Measurements from ENCODE around the gene PCDHA5.
"Not testable (repeated sequence)": the region's sequence is repeated elsewhere in the genome, so short reads cannot be mapped to it uniquely, and the experiment has no call there.

PCDHA5 gene

DNA sequence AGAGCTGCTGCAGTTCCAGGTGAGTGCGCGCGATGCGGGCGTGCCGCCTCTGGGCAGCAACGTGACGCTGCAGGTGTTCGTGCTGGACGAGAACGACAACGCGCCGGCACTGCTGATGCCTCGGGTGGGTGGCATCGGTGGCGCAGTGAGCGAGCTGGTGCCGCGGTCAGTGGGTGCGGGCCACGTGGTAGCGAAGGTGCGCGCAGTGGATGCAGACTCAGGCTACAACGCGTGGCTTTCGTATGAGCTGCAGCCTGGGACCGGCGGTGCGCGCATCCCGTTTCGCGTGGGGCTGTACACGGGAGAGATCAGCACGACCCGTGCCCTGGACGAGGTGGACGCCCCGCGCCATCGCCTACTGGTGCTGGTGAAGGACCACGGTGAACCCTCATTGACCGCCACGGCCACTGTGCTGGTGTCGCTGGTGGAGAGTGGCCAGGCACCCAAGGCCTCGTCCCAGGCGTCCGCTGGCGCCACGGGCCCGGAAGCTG, 18.6 kb upstream of the PCDHA5 start:
- ChIA-PET POLR2A (no interaction called here), CTCF (no interaction called here)
- TF ChIP-seq, protein P1, sequence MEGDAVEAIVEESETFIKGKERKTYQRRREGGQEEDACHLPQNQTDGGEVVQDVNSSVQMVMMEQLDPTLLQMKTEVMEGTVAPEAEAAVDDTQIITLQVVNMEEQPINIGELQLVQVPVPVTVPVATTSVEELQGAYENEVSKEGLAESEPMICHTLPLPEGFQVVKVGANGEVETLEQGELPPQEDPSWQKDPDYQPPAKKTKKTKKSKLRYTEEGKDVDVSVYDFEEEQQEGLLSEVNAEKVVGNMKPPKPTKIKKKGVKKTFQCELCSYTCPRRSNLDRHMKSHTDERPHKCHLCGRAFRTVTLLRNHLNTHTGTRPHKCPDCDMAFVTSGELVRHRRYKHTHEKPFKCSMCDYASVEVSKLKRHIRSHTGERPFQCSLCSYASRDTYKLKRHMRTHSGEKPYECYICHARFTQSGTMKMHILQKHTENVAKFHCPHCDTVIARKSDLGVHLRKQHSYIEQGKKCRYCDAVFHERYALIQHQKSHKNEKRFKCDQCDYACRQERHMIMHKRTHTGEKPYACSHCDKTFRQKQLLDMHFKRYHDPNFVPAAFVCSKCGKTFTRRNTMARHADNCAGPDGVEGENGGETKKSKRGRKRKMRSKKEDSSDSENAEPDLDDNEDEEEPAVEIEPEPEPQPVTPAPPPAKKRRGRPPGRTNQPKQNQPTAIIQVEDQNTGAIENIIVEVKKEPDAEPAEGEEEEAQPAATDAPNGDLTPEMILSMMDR (IDR thresholded peaks at IDR 0.05; ENCODE audit: insufficient read depth, low read length, missing control alignments), result no peak
- H3K4me3 ChIP-seq (ENCODE audit: low read depth, low read length), result no peak overlapping the region
- DNase-seq (ENCODE audit: low read depth, low spot score), result no peak

DNA sequence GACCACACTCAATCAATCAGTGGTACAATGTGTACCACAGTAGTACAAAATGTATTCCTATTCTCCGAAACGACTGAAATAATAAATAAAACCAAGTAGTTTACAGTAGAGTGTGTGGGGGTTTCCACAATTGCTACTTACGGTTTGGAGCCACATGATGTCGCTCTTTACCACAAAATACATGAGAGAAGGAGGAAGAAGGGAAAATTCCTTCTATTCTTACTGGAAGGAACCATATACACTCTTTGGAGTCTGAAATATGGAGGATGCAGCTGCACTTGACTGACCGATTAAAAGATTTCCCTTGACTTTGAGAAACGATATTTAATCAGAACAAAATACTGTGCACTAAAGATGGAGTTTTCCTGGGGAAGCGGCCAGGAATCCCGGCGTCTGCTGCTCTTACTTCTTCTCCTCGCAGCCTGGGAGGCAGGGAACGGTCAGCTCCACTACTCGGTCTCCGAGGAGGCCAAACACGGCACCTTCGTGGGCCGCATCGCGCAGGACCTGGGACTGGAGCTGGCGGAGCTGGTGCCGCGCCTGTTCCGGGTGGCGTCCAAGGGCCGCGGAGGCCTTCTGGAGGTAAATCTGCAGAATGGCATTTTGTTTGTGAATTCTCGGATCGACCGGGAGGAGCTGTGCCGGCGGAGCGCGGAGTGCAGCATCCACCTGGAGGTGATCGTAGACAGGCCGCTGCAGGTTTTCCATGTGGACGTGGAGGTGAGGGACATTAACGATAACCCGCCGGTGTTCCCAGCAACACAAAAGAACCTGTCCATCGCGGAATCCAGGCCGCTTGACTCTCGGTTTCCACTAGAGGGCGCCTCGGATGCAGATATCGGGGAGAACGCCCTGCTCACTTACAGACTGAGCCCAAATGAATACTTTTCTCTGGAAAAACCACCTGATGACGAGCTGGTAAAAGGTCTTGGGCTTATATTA, 14.3 kb upstream of the PCDHA5 start, which contains the start of gene PCDHA4:
PCDHA4 (plus strand) TSS at position 235 of the 942 bp plus-strand sequence.
- peak within 1 kb of the TSS; percentile 33; the same call in 1 of the 2 replicates for H3K4me3 ChIP-seq (ENCODE audit: low read depth, low read length)
- TF ChIP-seq, protein P1 (IDR thresholded peaks at IDR 0.05; ENCODE audit: insufficient read depth, low read length, missing control alignments), result peak; percentile 11
- POLR2A ChIA-PET, result no interaction called here
- CTCF ChIA-PET, result interaction anchor here (0.8 to 1.9 kb wide), 2 partner anchors 12 to 756 kb away, joined by 5 to 7 read pairs; partner anchors contain the start of gene PCDHA2
- no peak for DNase-seq (ENCODE audit: low read depth, low spot score)

DNA sequence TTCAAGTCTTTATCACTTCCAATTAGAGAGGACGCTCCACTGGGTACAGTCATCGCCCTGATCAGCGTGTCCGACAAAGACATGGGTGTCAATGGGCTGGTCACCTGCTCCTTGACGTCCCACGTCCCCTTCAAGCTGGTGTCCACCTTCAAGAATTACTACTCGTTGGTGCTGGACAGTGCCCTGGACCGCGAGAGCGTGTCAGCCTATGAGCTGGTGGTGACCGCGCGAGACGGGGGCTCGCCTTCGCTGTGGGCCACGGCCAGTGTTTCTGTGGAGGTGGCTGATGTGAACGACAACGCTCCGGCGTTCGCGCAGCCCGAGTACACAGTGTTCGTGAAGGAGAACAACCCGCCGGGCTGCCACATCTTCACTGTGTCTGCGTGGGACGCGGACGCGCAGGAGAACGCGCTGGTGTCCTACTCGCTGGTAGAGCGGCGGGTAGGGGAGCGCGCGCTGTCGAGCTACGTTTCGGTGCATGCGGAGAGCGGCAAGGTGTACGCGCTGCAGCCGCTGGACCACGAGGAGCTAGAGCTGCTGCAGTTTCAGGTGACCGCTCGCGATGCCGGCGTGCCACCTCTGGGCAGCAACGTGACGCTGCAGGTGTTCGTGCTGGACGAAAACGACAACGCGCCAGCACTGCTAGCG, 13.0 kb upstream of the PCDHA5 start:
- H3K4me3 ChIP-seq (ENCODE audit: low read depth, low read length); DNase-seq (ENCODE audit: low read depth, low spot score); POLR2A ChIA-PET: not testable (repeated sequence)
- CTCF ChIA-PET, result interaction anchor here (0.8 kb wide), 1 partner anchor 755 kb away, joined by 5 read pairs; no protein-coding TSS in a partner anchor

DNA sequence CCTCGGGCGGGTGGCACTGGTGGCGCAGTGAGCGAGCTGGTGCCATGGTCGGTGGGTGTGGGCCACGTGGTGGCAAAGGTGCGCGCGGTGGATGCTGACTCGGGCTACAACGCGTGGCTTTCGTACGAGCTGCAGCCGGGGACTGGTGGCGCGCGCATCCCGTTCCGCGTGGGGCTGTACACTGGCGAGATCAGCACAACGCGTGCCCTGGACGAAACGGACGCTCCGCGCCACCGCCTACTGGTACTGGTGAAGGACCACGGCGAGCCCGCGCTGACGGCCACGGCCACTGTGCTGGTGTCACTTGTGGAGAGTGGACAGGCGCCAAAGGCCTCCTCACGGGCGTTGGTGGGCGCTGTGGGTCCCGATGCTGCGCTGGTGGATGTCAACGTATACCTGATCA, 12.5 kb upstream of the PCDHA5 start:
- TF ChIP-seq, protein P1 (IDR thresholded peaks at IDR 0.05; ENCODE audit: insufficient read depth, low read length, missing control alignments), result no peak
- ChIA-PET POLR2A (no interaction called here), CTCF (no interaction called here)
- no peak overlapping the region for H3K4me3 ChIP-seq (ENCODE audit: low read depth, low read length)
- no peak for DNase-seq (ENCODE audit: low read depth, low spot score)

DNA sequence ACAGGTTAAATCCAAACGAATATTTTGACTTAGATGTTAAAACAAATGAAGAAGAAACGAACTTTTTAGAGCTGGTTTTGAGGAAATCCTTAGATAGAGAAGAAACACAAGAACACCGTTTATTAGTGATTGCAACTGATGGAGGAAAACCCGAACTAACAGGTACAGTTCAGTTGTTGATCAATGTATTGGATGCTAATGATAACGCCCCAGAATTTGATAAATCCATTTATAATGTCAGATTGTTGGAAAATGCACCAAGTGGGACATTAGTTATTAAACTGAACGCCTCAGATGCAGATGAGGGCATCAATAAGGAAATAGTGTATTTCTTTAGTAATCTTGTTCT, 842 bp downstream of the PCDHA5 start:
- CTCF ChIA-PET, result no interaction called here
- H3K4me3 ChIP-seq (ENCODE audit: low read depth, low read length), result no peak overlapping the region
- POLR2A ChIA-PET, result no interaction called here
- TF ChIP-seq, protein P1 (IDR thresholded peaks at IDR 0.05; ENCODE audit: insufficient read depth, low read length, missing control alignments), result no peak
- DNase-seq (ENCODE audit: low read depth, low spot score), result no peak

DNA sequence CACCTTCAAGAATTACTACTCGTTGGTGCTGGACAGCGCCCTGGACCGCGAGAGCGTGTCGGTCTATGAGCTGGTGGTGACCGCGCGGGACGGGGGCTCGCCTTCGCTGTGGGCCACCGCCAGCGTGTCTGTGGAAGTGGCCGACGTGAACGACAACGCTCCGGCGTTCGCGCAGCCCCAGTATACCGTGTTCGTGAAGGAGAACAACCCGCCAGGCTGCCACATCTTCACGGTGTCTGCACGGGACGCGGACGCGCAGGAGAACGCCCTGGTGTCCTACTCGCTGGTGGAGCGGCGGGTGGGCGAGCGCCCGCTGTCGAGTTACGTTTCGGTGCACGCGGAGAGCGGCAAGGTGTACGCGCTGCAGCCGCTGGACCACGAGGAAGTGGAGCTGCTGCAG, 1.6 kb downstream of the PCDHA5 start:
- POLR2A ChIA-PET; CTCF ChIA-PET; H3K4me3 ChIP-seq (ENCODE audit: low read depth, low read length); DNase-seq (ENCODE audit: low read depth, low spot score): not testable (repeated sequence)

DNA sequence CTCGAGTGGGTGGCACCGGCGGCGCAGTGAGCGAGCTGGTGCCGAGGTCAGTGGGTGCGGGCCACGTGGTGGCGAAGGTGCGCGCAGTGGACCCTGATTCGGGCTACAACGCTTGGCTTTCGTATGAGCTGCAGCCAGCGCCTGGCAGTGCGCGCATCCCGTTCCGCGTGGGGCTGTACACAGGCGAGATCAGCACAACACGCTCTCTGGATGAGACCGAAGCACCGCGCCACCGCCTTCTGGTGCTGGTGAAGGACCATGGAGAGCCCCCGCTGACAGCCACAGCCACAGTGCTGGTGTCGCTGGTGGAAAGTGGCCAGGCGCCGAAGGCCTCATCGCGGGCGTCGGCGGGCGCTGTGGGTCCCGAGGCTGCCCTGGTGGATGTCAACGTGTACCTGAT, 2.1 kb downstream of the PCDHA5 start:
- TF ChIP-seq, protein P1 (IDR thresholded peaks at IDR 0.05; ENCODE audit: insufficient read depth, low read length, missing control alignments), result no peak
- DNase-seq (ENCODE audit: low read depth, low spot score), result no peak
- no peak overlapping the region for H3K4me3 ChIP-seq (ENCODE audit: low read depth, low read length)
- ChIA-PET POLR2A (no interaction called here), CTCF (no interaction called here)

All from AG04449 (cell line).